ENCODE measurements around the gene GALNT1.
"Not testable (repeated sequence)": the region's sequence is repeated elsewhere in the genome, so short reads cannot be mapped to it uniquely, and the experiment has no call there.

Gene GALNT1

DNA sequence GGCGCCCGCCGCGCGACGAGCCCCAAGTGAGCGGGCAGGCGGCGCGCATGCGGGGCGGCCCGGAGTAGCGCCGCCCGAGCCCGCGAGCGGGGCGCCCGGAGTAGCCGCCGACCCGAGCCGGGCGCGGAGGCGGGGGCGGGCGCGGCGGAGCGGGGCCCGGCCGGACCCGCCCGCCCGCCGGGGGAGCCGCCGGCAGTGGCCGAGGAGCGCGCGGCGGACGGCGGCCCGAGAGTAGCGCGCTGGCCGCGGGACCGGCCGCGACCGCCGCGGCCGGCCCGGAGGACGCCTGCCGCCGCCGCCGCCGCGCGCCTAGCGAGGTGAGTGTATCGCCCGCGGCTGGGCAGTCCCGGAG, at the start of gene GALNT1:
Gene GALNT1, plus strand, starts transcription at position 195 of the 352 bp plus-strand sequence. CDS start 72,923 bp downstream, outside the sequence.
- DNase-seq = peak; percentile 18

DNA sequence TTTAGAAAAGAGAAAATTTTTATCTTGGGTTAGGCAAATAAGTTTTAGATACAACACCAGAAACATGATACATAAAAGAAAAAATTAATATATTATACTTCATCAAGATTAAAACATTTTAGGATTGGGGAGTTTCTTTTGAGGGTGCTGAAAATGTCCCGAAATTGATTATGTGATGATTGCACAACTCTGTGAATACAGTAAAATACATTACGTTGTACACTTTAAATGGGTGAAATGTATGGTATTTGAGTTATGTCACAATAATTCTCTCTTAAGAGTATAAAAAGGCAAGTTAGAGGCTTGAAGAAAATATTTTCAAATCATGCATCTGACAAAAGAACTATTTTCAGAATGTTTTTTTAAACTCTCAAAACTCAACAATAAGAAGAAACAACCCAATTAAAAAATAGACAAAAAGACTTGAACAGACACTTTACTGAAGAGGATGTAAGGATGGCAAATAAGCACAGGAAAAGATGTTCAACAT, 47.6 kb upstream of the GALNT1 start:
- no peak for DNase-seq

- DNase-seq = no peak
These were observed 46.2 kb upstream of the GALNT1 start for GRCh38 chr18:35535297-35535696.

DNA sequence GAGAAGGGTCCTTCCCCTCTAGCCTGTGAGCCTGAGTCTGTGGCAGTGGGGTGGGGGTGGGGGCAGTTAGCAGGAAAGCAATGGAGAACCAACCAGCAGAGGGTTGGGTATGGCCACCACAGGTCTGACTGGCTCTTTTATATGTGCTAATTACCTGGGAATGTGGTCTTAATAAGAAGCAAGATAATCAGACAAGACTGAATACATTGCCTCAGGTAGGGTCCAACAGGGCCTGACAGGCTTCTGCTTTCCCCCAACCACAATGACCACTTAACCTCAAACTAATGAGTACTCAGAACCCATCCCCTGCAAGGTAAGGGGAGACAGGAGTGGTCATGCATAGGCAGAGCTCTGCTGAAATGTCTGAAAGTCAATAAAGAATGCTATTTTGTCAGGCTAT, 39.2 kb upstream of the GALNT1 start:
- DNase-seq = no peak

GRCh38 chr18:35547008-35547605, 34.4 kb upstream of the GALNT1 start:
- no peak for DNase-seq

DNA sequence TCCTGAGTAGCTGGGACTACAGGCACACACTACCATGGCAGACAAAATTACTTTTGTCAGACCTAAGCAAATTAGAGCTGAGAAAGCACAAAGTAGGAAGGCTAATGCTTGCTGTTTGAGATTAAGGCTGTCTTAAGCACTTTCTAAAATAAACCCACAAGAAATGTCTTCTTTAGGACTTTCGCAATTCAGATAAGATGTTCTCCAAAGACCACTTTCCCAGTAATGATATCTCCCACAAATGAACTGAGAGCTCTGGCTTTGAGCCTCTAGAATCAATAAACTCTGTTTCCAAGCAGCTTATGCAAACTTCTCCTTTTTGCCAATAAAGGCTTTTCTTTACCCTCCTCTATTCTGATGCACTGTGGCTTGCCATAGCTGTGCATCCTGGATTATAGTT, 32.0 kb upstream of the GALNT1 start:
- no peak for DNase-seq

GRCh38 chr18:35553300-35553699, 28.2 kb upstream of the GALNT1 start:
- no peak for DNase-seq

DNA sequence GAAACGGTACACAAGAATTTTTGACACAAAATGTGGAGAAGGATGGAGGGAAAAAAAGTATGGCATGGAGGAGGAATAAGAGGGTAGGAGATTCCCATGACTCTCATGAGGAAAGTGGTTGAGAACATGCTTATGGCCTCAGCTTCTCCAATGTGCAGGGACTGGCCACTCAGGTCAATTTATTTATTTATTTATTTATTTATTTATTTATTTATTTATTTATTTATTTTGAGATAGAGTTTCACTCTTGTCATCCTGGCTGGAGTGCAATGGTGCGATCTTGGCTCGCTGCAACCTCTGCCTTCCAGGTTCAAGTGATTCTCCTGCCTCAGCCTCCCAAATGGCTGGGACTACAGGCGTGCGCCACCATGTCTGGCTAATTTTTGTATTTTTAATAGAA, 26.0 kb upstream of the GALNT1 start:
- DNase-seq = not testable (repeated sequence)

DNA sequence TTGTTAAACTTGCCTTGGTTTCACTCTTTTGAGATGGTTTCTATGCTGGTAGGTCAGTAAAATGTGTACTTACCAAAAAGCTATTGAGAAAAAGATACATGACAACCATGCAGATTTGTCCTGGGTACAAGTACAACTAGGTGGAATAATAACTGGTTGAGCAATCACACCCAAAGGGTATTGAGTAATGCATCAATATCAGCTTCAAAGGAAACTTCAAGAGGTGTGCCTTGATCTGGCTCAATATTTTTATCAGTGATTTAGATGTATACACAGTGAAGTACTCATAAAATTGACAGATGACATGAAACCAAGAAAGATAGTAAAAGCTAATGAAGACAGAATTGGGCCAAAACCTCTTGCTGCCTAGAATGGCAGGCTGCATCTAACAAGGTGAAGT, 21.7 kb upstream of the GALNT1 start:
- no peak for DNase-seq

DNA sequence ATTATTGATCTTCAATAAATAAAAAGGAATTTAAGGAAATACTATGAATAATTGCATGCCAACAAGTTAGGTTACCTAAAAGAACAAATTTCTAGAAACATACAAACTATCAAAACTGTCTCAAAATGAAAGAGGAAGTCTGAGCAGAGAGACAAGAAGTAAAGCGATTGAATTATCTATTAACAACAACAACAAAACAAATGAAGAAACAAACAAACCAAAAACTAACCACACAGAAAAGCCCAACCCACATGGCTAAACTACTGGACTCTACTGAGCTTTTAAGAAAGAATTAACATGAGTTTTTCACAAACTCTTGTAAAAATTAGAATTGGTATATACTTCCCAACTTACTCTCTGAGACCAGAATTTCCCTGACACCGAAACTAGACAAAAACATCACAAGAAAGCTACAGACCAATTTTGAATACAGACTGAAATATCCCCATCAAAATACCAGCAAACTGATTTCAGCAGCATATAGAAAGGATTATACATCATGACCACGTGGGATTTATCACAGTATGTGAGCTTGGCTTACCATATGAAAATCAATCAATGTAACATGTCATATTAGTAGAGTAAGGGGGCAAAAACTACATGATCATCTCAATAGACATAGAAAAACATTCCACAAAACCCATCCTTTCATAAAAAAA, 16.6 kb upstream of the GALNT1 start:
- DNase-seq = no peak

DNA sequence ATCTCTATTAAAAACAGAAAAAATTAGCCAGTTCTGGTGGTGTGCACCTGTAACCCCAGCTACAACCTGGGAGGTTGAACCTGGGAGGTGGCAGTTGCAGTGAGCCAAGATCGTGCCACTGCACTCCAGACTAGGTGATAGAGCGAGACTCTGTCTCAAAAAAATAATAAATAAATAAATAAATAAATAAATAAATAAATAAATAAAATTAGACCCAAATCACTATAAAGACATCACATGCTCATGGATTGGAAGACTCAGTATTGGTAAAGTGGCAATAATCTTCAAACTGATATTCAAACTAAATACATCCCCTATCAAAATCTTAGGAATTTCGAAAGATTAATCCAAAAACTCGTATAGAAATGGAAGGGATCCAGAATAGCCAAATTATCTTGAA, 15.5 kb upstream of the GALNT1 start:
- no peak for DNase-seq

DNA sequence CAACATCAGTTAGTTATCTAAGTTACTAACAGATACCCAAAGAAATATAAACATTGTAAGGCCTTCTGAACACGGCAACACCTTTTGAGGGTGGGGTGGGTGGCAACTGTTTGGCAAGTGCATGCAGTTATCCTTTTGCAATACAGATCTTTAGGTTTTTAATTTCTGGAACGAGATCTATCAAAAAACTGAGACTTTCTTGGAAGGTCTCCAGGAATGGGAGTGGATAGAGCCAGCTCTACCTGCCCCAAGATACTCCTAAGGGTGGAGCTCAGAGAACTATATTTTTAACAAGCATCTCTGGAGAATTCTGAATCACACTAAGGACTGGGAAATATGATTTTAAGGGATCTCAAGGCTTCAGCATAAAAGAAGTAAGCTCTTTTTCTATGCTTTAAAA, 11.4 kb upstream of the GALNT1 start:
- no peak for DNase-seq

DNA sequence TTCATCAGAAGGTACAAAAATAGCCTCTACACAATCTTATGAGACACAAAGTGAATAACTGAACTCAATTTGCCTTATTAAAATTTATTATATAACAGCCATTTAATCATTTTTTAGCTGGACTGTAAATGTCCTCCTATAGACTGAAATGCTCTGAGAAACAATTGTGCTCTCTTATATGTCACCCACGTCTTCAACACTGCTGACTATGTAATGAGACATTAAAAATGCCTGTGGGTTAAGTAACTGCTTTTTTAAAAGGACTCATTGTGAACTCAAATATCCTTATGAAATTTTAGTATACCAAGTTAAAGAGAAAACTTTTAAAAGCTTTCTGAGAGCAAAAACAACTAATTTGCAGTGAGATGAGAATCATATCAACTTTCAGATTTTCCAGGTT, 10.4 kb upstream of the GALNT1 start:
- DNase-seq = no peak

DNA sequence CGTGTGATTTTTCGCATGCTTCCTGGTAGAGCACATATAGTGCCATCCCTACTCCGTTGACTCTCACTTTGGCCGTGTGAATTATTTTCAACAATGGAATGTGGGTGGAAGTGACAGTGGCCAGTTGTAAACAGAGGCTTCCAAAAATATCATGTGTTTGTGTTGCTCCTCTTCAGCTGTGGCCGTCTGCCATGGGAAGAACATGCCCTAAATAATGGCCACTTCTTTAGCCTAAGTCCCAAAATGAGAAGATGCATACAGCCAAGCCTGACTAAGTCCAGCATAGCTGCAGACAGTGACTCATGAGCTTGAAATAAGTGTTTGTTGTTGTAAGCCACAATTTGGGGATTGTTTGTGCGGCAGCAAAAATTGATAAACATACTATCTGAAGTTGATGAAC, 8.9 kb upstream of the GALNT1 start:
- DNase-seq = no peak

DNA sequence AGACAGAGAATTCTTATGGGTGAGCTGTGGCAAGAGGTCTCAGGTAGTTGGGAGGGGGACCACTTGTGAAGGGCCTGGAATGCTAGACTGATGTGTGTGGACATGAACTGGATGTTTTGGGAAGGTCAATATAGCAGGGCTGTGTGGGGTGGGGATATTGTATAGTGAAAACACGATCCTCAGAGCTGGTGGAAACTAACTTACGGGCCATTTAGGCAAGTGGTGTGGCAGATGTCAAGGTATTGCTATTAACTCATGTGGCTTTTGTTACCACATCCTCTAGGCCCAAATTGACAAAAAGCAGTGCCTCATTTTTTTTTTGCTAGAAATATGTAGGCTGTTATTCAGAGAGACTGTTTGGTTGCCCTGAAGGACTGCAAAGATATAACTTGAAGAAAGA, 8.0 kb upstream of the GALNT1 start:
- no peak for DNase-seq

DNA sequence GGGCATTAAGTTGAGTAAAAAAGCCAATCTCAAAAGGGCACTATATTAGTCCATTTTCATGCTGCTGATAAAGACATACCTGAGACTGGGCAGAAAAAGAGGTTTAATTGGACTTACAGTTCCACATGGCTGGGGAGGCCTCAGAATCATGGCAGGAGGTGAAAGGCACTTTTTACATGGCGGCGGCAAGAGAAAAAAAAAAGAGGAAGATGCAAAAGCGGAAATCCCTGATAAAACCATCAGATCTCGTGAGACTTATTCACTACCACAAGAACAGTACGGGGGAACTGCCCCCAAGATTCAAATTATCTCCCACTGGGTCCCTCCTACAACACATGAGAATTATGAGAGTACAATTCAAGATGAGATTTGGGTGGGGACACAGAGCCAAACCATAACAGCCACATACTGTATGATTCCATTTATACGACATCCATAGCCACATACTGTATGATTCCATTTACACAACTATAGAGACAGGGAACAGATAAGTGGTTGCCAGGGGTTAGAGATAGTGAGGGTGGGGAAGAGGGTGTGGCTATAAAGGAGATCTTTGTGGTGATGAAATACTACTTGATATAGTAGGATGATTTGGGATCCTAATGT, 5.2 kb upstream of the GALNT1 start:
- DNase-seq = not testable (repeated sequence)

DNA sequence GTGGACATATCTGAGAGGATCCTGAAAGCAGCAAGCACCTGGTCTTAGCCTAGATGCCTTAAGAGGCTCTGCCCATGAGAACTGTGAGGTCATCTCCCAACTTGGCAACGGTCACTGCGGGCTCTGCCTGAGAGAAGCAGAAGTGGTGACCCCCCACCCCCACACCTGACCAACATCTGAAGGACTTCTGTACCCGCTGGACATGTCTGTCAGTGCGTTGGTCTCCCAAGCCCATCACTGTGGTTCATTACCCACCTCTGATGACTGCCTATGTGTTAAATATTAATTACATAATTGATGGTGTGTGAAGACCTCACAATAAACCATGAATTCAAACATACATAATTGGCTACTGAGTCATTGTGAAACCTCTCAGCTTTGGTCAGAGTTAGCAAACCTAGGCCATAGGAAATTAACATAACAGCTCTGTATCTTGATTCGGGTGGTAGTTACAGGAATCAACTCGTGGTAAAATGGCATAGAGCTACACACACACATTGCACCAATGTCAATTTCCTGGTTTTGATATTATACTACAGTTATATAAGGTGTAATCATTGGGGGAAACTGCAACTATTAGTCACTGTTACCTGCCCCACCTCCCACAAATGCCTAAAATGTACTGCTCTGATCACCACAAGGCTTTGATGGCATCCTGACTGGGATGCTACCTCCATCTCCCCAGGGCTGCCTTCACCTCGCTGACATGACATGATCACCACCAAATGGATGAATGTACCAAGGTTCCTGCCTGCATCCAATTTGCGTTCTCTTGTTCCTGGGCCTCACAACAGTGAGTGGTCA, 4.3 kb upstream of the GALNT1 start:
- DNase-seq = no peak

DNA sequence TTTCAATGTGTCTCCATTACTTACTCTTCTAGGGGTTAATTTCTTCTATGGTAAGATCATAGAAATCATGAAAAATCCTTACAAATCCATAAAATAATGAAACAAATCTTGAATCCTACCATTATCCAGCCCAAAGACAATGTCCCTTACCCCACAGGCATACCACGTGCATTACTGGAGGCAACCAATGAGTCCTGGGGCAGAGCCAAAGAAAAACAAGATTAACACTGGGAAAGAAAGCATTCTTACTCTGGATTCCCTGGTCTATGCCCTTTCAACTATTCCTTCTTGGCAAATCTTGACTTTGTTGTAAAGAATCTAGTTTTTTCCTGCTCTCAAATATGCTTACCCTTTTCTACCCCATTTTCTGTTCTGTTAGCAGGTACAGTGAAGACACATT, 3.1 kb upstream of the GALNT1 start:
- no peak for DNase-seq

GRCh38 chr18:35578936-35579335, 2.6 kb upstream of the GALNT1 start:
- DNase-seq = no peak

GRCh38 chr18:35580701-35581539, 620 bp upstream of the GALNT1 start:
- peak; percentile 70 for DNase-seq

- DNase-seq = peak; percentile 36
These were observed 530 bp downstream of the GALNT1 start for GRCh38 chr18:35581898-35582641.

All from CD4-positive, alpha-beta T cell treated with Interleukin-17A for 4 hours (primary cell).